GM12878 (cell line): ENCODE results near the gene ACTRT3. TPM values are rescaled to one million over a fixed set of nuclear protein-coding genes. Genes with fewer than 3 reads are reported as not detected.

ENCODE experiments used
- ATAC-seq: fragments of 200-7000 bp; cut with Tn5 transposase; 3 replicates; pipeline ENCODE4 v1.9.1; 2020; ENCODE audit warnings: mild to moderate bottlenecking, moderate library complexity
- BruUV-seq: library from RNA; stranded (reverse); fragments of 400-500 nt; replicated peaks from 2 replicates; lab custom pipeline; 2021; lab: Mats Ljungman, UMichigan
- CTCF ChIA-PET: fragments of 300-600 bp; sonication (Branson Sonifier 250); formaldehyde crosslinking; extraction: SDS; loops from one replicate; lab custom pipeline; 2021; ENCODE audit warnings: inconsistent platforms; lab: Yijun Ruan, JAX
- POLR2A ChIA-PET: fragments of 350-600 bp; formaldehyde crosslinking; extraction: SDS; loops from one replicate; lab custom pipeline; 2021; ENCODE audit warnings: inconsistent platforms; lab: Charles Lee
- RAD21 ChIA-PET: fragments of 300-600 bp; sonication (Branson Sonifier 250); formaldehyde crosslinking; loops from one replicate; lab custom pipeline; 2023; ENCODE audit warnings: antibody characterized with exemption; ENCODE audit not compliant: unreplicated experiment; lab: Charles Lee
- SMC1A ChIA-PET: fragments of 300-600 bp; sonication (Branson Sonifier 250); formaldehyde crosslinking; loops from one replicate; lab custom pipeline; 2023; ENCODE audit not compliant: unreplicated experiment, uncharacterized antibody; lab: Charles Lee
- DNase-seq: peaks from one replicate; pipeline ENCODE4 v3.0.0-alpha.2; 2011; ENCODE audit warnings: low read depth, low spot score
- FAIRE-seq: peaks from 3 replicates; lab custom pipeline; 2011; peaks lifted over from hg19 to GRCh38; lab: Jason Lieb, UNC
- H2AFZ ChIP-seq: 2 replicates; pipeline ENCODE4 v1.6.0; 2011; ENCODE audit warnings: low read depth, low read length, control low read depth; ENCODE audit not compliant: control insufficient read depth
- H3K27ac ChIP-seq: 2 replicates; pipeline ENCODE4 v1.5.1; 2011; ENCODE audit warnings: control low read depth; ENCODE audit not compliant: control insufficient read depth, insufficient read depth
- H3K27me3 ChIP-seq, 2 experiments: replicated peaks in 1 of 2; 2 replicates each; pipeline versions ENCODE4 v1.6.0 to v1.6.1; 2011; ENCODE audit warnings: low read length in 1 of 2; ENCODE audit not compliant: control insufficient read depth in 2 of 2, insufficient read depth in 2 of 2
- H3K36me3 ChIP-seq, 2 experiments: 2 replicates each; pipeline ENCODE4 v1.5.1; 2011; ENCODE audit warnings: low read length in 1 of 2; ENCODE audit not compliant: control insufficient read depth in 2 of 2, insufficient read depth in 2 of 2
- H3K4me1 ChIP-seq: 2 replicates; pipeline ENCODE4 v1.6.1; 2011; ENCODE audit warnings: mild to moderate bottlenecking, low read length, moderate library complexity, mixed read lengths; ENCODE audit not compliant: control insufficient read depth, insufficient read depth
- H3K4me2 ChIP-seq: 2 replicates; pipeline ENCODE4 v1.6.0; 2011; ENCODE audit warnings: control low read depth; ENCODE audit not compliant: control insufficient read depth, insufficient read depth
- H3K4me3 ChIP-seq: fragments of 200-600 bp; sonication (generic); 2 replicates; pipeline ENCODE4 v1.5.1; 2016
- H3K79me2 ChIP-seq: 2 replicates; pipeline ENCODE4 v1.6.0; 2011; ENCODE audit warnings: low read length; ENCODE audit not compliant: control insufficient read depth, insufficient read depth
- H3K9ac ChIP-seq: 2 replicates; pipeline ENCODE4 v1.8.0; 2011; ENCODE audit warnings: low read length, control low read depth, mixed read lengths; ENCODE audit not compliant: control insufficient read depth, insufficient read depth
- H3K9me3 ChIP-seq: replicated peaks from 3 replicates; pipeline ENCODE4 v1.5.1; 2011; ENCODE audit warnings: mild to moderate bottlenecking, low read length; ENCODE audit not compliant: control insufficient read depth, insufficient read depth
- H4K20me1 ChIP-seq: 2 replicates; pipeline ENCODE4 v1.6.0; 2011; ENCODE audit not compliant: control insufficient read depth, insufficient read depth
- EED ChIP-seq: sonication (generic); IDR thresholded peaks from 2 replicates; pipeline ENCODE4 v1.6.1; 2016; ENCODE audit warnings: antibody characterized with exemption, low read depth
- EGR1 ChIP-seq, 2 experiments: IDR thresholded peaks; 1 replicate in 1 of 2; 2 replicates in 1 of 2; pipeline ENCODE4 v1.6.1; 2011 to 2012; ENCODE audit warnings: low read depth in 2 of 2, low read length in 2 of 2, borderline replicate concordance in 1 of 2, mild to moderate bottlenecking in 1 of 2, moderate library complexity in 1 of 2
- HDAC2 ChIP-seq: fragments of 200-600 bp; sonication (generic); IDR thresholded peaks from 2 replicates; pipeline ENCODE4 v1.6.1; 2017
- HSF1 ChIP-seq: fragments of 150-350 bp; IDR thresholded peaks from 2 replicates; pipeline ENCODE4 v1.6.1; 2014; ENCODE audit warnings: mild to moderate bottlenecking, low read depth, low read length
- IRF5 ChIP-seq: fragments of 450-650 bp; IDR thresholded peaks from 2 replicates; pipeline ENCODE4 v1.6.1; 2017; ENCODE audit warnings: borderline replicate concordance
- KDM1A ChIP-seq: fragments of 200-600 bp; sonication (generic); IDR thresholded peaks from 2 replicates; pipeline ENCODE4 v1.6.1; 2016; ENCODE audit warnings: borderline replicate concordance
- MYB ChIP-seq: fragments of 150-350 bp; IDR thresholded peaks from 2 replicates; pipeline ENCODE4 v1.6.1; 2014; ENCODE audit warnings: mild to moderate bottlenecking, low read depth, low read length, borderline replicate concordance
- PAX8 ChIP-seq: fragments of 450-650 bp; IDR thresholded peaks from 2 replicates; pipeline ENCODE4 v1.6.1; 2017; ENCODE audit warnings: mild to moderate bottlenecking, moderate library complexity
- PML ChIP-seq: IDR thresholded peaks from 2 replicates; pipeline ENCODE4 v1.6.1; 2012; ENCODE audit warnings: low read length, inconsistent platforms
- RUNX3 ChIP-seq: IDR thresholded peaks from 2 replicates; pipeline ENCODE4 v1.6.1; 2012; ENCODE audit warnings: low read length, inconsistent platforms
- SUPT20H ChIP-seq: IDR thresholded peaks from 2 replicates; pipeline ENCODE4 v1.6.1; 2011; ENCODE audit warnings: low read depth, mild to moderate bottlenecking, low read length, moderate library complexity, borderline replicate concordance; ENCODE audit not compliant: control insufficient read depth
- TCF12 ChIP-seq: IDR thresholded peaks from 2 replicates; pipeline ENCODE4 v1.6.1; 2011; ENCODE audit warnings: low read depth, mild to moderate bottlenecking, low read length
- WRNIP1 ChIP-seq: IDR thresholded peaks from 2 replicates; pipeline ENCODE4 v1.6.1; 2011; ENCODE audit warnings: low read depth, low read length, improper control_type of control experiment, borderline replicate concordance
- ZNF24 ChIP-seq: fragments of 450-650 bp; IDR thresholded peaks from 2 replicates; pipeline ENCODE4 v1.6.1; 2017; ENCODE audit warnings: antibody characterized with exemption, mild to moderate bottlenecking
- ZNF592 ChIP-seq: fragments of 450-650 bp; IDR thresholded peaks from 2 replicates; pipeline ENCODE4 v1.6.1; 2017; ENCODE audit warnings: mild to moderate bottlenecking, moderate library complexity
- WGBS: methylation state at CpG from one replicate; pipeline ENCODE4 v1.1.6; 2016; ENCODE audit warnings: low lambda C conversion rate; ENCODE audit not compliant: insufficient replicate concordance, insufficient coverage; ENCODE audit errors: missing lambda C conversion rate; 5-methylcytosine and 5-hydroxymethylcytosine counted together
- in situ Hi-C: fragments of 300-500 bp; cut with MboI; formaldehyde crosslinking; loops from 9 replicates; pipeline ENCODE4 v1.14.3; 2018; ENCODE audit warnings: mixed read lengths
- intact Hi-C: fragments of 100-400 bp; cut with micrococcal nuclease; formaldehyde crosslinking; loops from one replicate; pipeline ENCODE4 v1.14.2; 2022; ENCODE audit not compliant: unreplicated experiment
- polyA plus RNA-seq, 11 experiments: library from polyadenylated mRNA; depleted of rRNA in 4 of 11; unstranded in 6 of 11; stranded (reverse) in 5 of 11; fragments of >200 nt; fragmentation: Nextera tagmentation in 4 of 11; fragmentation: Illumina TruSeq in 1 of 11; extraction: Ambion mirVana in 4 of 11; extraction: Trizol in 1 of 11; gene quantifications; 1 replicate in 1 of 11; 2 replicates in 10 of 11; pipeline versions ENCODE4 v1.2.1 to v1.2.3, GENCODE V29; 2011 to 2016; ENCODE audit warnings: inconsistent platforms in 2 of 11, missing spikeins in 2 of 11, low read depth in 1 of 11
- total RNA-seq, 4 experiments: library from RNA; depleted of rRNA in 3 of 4; stranded (reverse); fragments of >200 nt in 3 of 4; fragmentation: Illumina TruSeq in 1 of 4; extraction: Trizol in 1 of 4; gene quantifications; 2 replicates each; pipeline versions ENCODE4 v1.2.1 to v1.2.3, GENCODE V29; 2013 to 2021

The ACTRT3 gene
- total and polyA plus RNA-seq, 10 of the 15 experiments (the other 5 are each of a cell fraction or from before 2014, with no cell fraction given), result 0.02 to 0.58 (median 0.11) TPM; not detected in 1

- no peak overlapping the region for H3K4me2 ChIP-seq
- DNase-seq (no peak), ATAC-seq (no peak), FAIRE-seq (no peak)
- H3K27me3 ChIP-seq, result 0 out of 4 replicates have a peak, but pooled peaks cover 0 to 2% of the 10 kb centered on the region in 2 experiments
- ChIA-PET SMC1A (interaction anchor here (0.9 kb wide), 1 partner anchor 9 kb away, joined by 3 read pairs; no protein-coding TSS in a partner anchor), POLR2A (no interaction called here), CTCF (no interaction called here), RAD21 (no interaction called here)
- H3K36me3 ChIP-seq, result no peaks in the 10 kb centered on the region
- H3K79me2 ChIP-seq, result no peaks in the 10 kb centered on the region
- TF ChIP-seq KDM1A (no peak), ZNF24 (no peak), PML (no peak), MYB (no peak), SUPT20H (no peak), RUNX3 (no peak), WRNIP1 (no peak), EGR1 (IDR thresholded peaks at IDR 0.05; ENCODE audit: borderline replicate concordance in 1 of 2, low read depth in 2 of 2, low read length in 2 of 2) (no peak), HDAC2 (no peak), ZNF592 (no peak), HSF1 (no peak), EED (no peak), IRF5 (no peak), PAX8 (no peak), TCF12 (no peak)
- H2AFZ ChIP-seq, result no peak overlapping the region
- H3K27ac ChIP-seq, result no peak overlapping the region
- H4K20me1 ChIP-seq, result no peaks in the 10 kb centered on the region
- intact Hi-C loops, result no loop called here
- H3K4me3 ChIP-seq, result no peak overlapping the region
- no peaks in the 10 kb centered on the region for H3K9me3 ChIP-seq
- 21% methylated on average over 3 of the region's 3 CpGs for WGBS
- no TSS peak for BruUV-seq
- no peak overlapping the region for H3K9ac ChIP-seq
- H3K4me1 ChIP-seq, result peaks cover 7% of the 10 kb centered on the region; the same call in 1 of the 2 replicates
- in situ Hi-C loops, result no loop called here
These were observed 14.7 kb downstream of the ACTRT3 start for GRCh38 chr3:169754711-169755110.
